ENCODE data around the gene GJB3. TPM values are rescaled to one million over a fixed set of nuclear protein-coding genes. Genes with fewer than 3 reads are reported as not detected.

GJB3 gene
- total and polyA plus RNA-seq, 2 donors (not counting 1 experiment from before 2014, with no cell fraction given), result not detected

DNA sequence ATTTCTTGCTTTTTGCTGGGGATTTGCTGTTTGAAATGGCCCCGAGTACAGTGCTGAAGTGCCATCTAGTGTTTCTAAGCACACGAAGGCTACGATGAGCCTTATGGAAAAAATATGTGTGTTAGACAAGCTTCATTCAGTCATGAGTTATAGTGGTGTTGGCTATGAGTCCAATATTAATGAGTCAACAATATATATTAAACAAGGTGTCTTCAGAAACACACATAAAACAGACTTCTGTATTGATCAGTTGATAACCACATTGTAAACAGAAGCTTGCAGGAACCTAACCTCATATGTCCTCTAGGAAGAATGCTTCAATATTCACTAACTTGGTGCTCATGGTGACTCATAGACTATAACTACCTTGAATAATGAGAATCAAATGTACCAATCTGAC, 27.9 kb upstream of the GJB3 start:
- Histone ChIP-seq H3K9me3 (ENCODE audit: control extremely low read depth in 1 of 3, control insufficient read depth in 2 of 3, insufficient read depth in 1 of 3, low read length in 2 of 3) (no peaks in the 10 kb centered on the region), H4K20me1 (ENCODE audit: control insufficient read depth, insufficient read depth, low read length, poor library complexity, severe bottlenecking) (no peaks in the 10 kb centered on the region), H3K27ac (ENCODE audit: low read length in 2 of 2) (no peak overlapping the region), H3K9ac (ENCODE audit: low read length) (no peak overlapping the region), H3K79me2 (ENCODE audit: control insufficient read depth, insufficient read depth, low read length) (no peaks in the 10 kb centered on the region), H3K36me3 (replicated peaks in 1 of 2; ENCODE audit: control extremely low read depth in 1 of 2, control insufficient read depth in 1 of 2, extremely low read depth in 1 of 2, insufficient read depth in 2 of 2, low read length in 1 of 2) (no peaks in the 10 kb centered on the region), H2AFZ (ENCODE audit: insufficient read depth, low read depth, low read length, poor library complexity, severe bottlenecking) (no peak overlapping the region), H3K4me2 (replicated peaks; ENCODE audit: low read depth, low read length, poor library complexity, severe bottlenecking) (no peak overlapping the region), H3K4me1 (ENCODE audit: control insufficient read depth in 2 of 2, insufficient read depth in 2 of 2, low read length in 2 of 2) (no peaks in the 10 kb centered on the region), H3K27me3 (replicated peaks in 1 of 4; ENCODE audit: control extremely low read depth in 1 of 4, control insufficient read depth in 3 of 4, insufficient read depth in 4 of 4, low read length in 3 of 4) (peaks cover 0 to 3% (median 0%) of the 10 kb centered on the region in 4 experiments), H3K4me3 (ENCODE audit: control extremely low read depth in 1 of 5, extremely low read depth in 1 of 5, insufficient read depth in 1 of 5, low read depth in 2 of 5, low read length in 4 of 5) (no peak overlapping the region)
- ChIA-PET POLR2A (no interaction called here), CTCF (interaction anchor here (1.5 kb wide), 1 partner anchor 9 kb away, joined by 5 read pairs; no protein-coding TSS in a partner anchor)
- no peaks in the 10 kb centered on the region for H3K4me1 Mint-ChIP-seq
- no peak overlapping the region for H3K27ac Mint-ChIP-seq
- no peak overlapping the region for H3K4me3 Mint-ChIP-seq
- TF ChIP-seq, protein P1, sequence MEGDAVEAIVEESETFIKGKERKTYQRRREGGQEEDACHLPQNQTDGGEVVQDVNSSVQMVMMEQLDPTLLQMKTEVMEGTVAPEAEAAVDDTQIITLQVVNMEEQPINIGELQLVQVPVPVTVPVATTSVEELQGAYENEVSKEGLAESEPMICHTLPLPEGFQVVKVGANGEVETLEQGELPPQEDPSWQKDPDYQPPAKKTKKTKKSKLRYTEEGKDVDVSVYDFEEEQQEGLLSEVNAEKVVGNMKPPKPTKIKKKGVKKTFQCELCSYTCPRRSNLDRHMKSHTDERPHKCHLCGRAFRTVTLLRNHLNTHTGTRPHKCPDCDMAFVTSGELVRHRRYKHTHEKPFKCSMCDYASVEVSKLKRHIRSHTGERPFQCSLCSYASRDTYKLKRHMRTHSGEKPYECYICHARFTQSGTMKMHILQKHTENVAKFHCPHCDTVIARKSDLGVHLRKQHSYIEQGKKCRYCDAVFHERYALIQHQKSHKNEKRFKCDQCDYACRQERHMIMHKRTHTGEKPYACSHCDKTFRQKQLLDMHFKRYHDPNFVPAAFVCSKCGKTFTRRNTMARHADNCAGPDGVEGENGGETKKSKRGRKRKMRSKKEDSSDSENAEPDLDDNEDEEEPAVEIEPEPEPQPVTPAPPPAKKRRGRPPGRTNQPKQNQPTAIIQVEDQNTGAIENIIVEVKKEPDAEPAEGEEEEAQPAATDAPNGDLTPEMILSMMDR (IDR thresholded peaks at IDR 0.05), result no peak
- no peak for TF ChIP-seq EZH2 (IDR thresholded peaks at IDR 0.05; ENCODE audit: borderline replicate concordance, insufficient read depth, low read depth, low read length, poor library complexity, severe bottlenecking)
- peaks cover 15% of the 10 kb centered on the region for H3K27me3 Mint-ChIP-seq
- DNase-seq (no peak), ATAC-seq (ENCODE audit: low read depth) (no peak)
- WGBS (ENCODE audit: insufficient coverage), result 95% methylated on average over 2 of the region's 3 CpGs
- intact Hi-C loops (cut with micrococcal nuclease), result no loop called here
- H3K9me3 Mint-ChIP-seq (ENCODE audit: insufficient read depth), result no peaks in the 10 kb centered on the region

DNA sequence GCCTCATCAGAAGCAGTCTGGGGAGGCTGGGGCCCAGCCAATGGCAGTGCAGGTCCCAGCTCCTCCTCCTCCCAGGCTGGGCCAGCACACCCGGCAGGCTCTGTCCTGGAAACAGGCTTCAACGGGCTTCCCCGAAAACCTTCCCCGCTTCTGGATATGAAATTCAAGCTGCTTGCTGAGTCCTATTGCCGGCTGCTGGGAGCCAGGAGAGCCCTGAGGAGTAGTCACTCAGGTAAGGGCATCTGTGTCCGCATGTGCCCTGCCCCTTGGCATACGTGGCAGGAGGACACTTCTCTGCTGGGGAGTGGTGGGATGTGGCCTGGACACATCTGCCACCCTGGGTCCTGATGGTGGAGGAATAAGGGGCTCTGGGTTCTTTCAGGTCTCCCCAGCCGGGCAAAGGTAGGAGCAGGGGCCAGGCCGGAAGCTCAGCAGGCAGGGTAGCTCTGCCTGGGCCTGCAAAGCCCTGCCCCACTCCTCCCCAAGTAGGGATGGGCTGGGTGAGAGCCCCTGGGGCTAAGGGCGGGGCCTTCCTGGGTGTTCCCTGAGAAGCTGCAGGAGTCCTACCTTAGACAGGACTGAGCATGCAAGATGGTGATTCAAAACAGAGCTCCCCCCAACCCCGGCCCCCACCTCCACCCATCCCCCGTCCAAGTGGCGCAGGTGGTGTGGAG, 25.9 kb upstream of the GJB3 start, which contains the start of gene GJB5:
Gene GJB5 (plus strand): TSS at position 84 of the 674 bp plus-strand sequence. CDS start 2,284 bp downstream, outside the sequence.
- DNase-seq, result no peak
- no peak within 1 kb of the TSS for H3K4me2 ChIP-seq (replicated peaks; ENCODE audit: low read depth, low read length, poor library complexity, severe bottlenecking)

More for the DNA sequence above, 25.9 kb upstream of the GJB3 start, which contains the start of gene GJB5:
- H3K9me3 ChIP-seq (ENCODE audit: control extremely low read depth in 1 of 3, control insufficient read depth in 2 of 3, insufficient read depth in 1 of 3, low read length in 2 of 3), result no peaks in the 10 kb centered on the region
- no peak within 1 kb of the TSS for H3K9ac ChIP-seq (ENCODE audit: low read length)
- ChIA-PET POLR2A (no interaction called here), CTCF (interaction anchor here (0.8 kb wide), 1 partner anchor 12 kb away, joined by 3 read pairs; no protein-coding TSS in a partner anchor)
- ATAC-seq (ENCODE audit: low read depth), result no peak
- H3K36me3 ChIP-seq (replicated peaks in 1 of 2; ENCODE audit: control extremely low read depth in 1 of 2, control insufficient read depth in 1 of 2, extremely low read depth in 1 of 2, insufficient read depth in 2 of 2, low read length in 1 of 2), result no peaks in the 10 kb centered on the region
- no peak within 1 kb of the TSS for H3K27ac ChIP-seq (ENCODE audit: low read length in 2 of 2)
- H3K27me3 ChIP-seq (replicated peaks in 1 of 4; ENCODE audit: control extremely low read depth in 1 of 4, control insufficient read depth in 3 of 4, insufficient read depth in 4 of 4, low read length in 3 of 4), result peaks cover 0 to 3% (median 0%) of the 10 kb centered on the region in 4 experiments
- H3K27ac Mint-ChIP-seq, result no peak within 1 kb of the TSS
- H3K9me3 Mint-ChIP-seq (ENCODE audit: insufficient read depth), result no peaks in the 10 kb centered on the region
- no peak within 1 kb of the TSS for H3K4me3 Mint-ChIP-seq
- H3K4me3 ChIP-seq (ENCODE audit: control extremely low read depth in 1 of 5, extremely low read depth in 1 of 5, insufficient read depth in 1 of 5, low read depth in 2 of 5, low read length in 4 of 5), result no peak within 1 kb of the TSS
- no peak within 1 kb of the TSS for H2AFZ ChIP-seq (ENCODE audit: insufficient read depth, low read depth, low read length, poor library complexity, severe bottlenecking)
- no peaks in the 10 kb centered on the region for H3K79me2 ChIP-seq (ENCODE audit: control insufficient read depth, insufficient read depth, low read length)
- WGBS (ENCODE audit: insufficient coverage), result 91% methylated on average over 10 of the region's 13 CpGs
- no peaks in the 10 kb centered on the region for H3K4me1 Mint-ChIP-seq
- TF ChIP-seq, protein P1 (IDR thresholded peaks at IDR 0.05), result no peak
- TF ChIP-seq EZH2 (IDR thresholded peaks at IDR 0.05; ENCODE audit: borderline replicate concordance, insufficient read depth, low read depth, low read length, poor library complexity, severe bottlenecking), result no peak
- no peaks in the 10 kb centered on the region for H4K20me1 ChIP-seq (ENCODE audit: control insufficient read depth, insufficient read depth, low read length, poor library complexity, severe bottlenecking)
- no peaks in the 10 kb centered on the region for H3K4me1 ChIP-seq (ENCODE audit: control insufficient read depth in 2 of 2, insufficient read depth in 2 of 2, low read length in 2 of 2)
- intact Hi-C loops (cut with micrococcal nuclease), result no loop called here
- H3K27me3 Mint-ChIP-seq, result peaks cover 19% of the 10 kb centered on the region
